Activated CD4-positive, alpha-beta T cell treated with anti-CD3 and anti-CD28 coated beads, Interleukin-2, amount 10 ng/mL, durations not matched to agents 24 days and 14 days (primary cell): ENCODE measurements around the gene PGAP3. TPM values are rescaled to one million over a fixed set of nuclear protein-coding genes. Genes with fewer than 3 reads are reported as not detected.

Source experiments
- DNase-seq: peaks from one replicate; pipeline ENCODE4 v3.0.0; 2022
- H3K27ac Mint-ChIP-seq: one replicate; pipeline ENCODE4 v1.8.0; 2022; ENCODE audit warnings: mild to moderate bottlenecking, mixed read lengths
- H3K27me3 Mint-ChIP-seq: one replicate; pipeline ENCODE4 v1.8.0; 2022; ENCODE audit warnings: mixed read lengths
- H3K36me3 Mint-ChIP-seq: one replicate; pipeline ENCODE4 v1.8.0; 2022; ENCODE audit warnings: low read depth, mild to moderate bottlenecking, mixed read lengths
- H3K4me1 Mint-ChIP-seq: one replicate; pipeline ENCODE4 v1.8.0; 2021; ENCODE audit warnings: mixed read lengths
- H3K4me3 Mint-ChIP-seq: one replicate; pipeline ENCODE4 v1.8.0; 2022; ENCODE audit warnings: mild to moderate bottlenecking, moderate library complexity, mixed read lengths
- H3K9me3 Mint-ChIP-seq: one replicate; pipeline ENCODE4 v1.8.0; 2021; ENCODE audit warnings: mixed read lengths
- intact Hi-C: fragments of 100-400 bp; cut with micrococcal nuclease; formaldehyde crosslinking; loops from one replicate; pipeline ENCODE4 v1.15.1; 2023
- total RNA-seq: library from RNA; stranded (reverse); gene quantifications from 2 replicates; pipeline ENCODE4 v1.2.3, GENCODE V29; 2022

Gene PGAP3
- total RNA-seq, 1 donor from 2014 or later, result 13.5 TPM

DNA sequence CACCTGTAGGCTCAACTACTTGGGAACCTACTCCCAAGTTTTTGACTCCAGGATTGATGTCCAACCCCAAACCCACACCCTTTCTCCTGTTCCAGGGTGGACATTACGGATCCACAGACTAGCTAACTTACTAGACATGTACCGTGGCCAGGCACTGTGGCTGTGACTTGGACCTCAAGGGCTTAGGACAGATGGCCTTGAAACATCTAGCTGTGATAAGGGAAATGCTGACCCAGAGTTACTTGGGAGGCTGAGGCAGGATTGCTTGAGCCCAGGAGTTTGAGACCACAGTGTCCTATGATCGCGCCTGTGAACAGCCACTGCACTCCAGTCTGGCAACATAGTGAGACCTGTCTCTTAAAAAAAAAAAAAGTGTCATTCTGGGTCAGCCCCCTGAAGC, 46.8 kb downstream of the PGAP3 start:
- intact Hi-C loops, result no loop called here
- Mint-ChIP-seq H3K4me1 (peaks cover 51% of the 10 kb centered on the region), H3K36me3 (peaks cover 3% of the 10 kb centered on the region), H3K27me3 (no peaks in the 10 kb centered on the region), H3K27ac (no peak overlapping the region), H3K4me3 (no peak overlapping the region), H3K9me3 (no peaks in the 10 kb centered on the region)
- no peak for DNase-seq

GRCh38 chr17:39640591-39641031, 47.2 kb downstream of the PGAP3 start:
- Mint-ChIP-seq H3K36me3 (peaks cover 3% of the 10 kb centered on the region), H3K9me3 (no peaks in the 10 kb centered on the region), H3K4me1 (peaks cover 53% of the 10 kb centered on the region), H3K4me3 (no peak overlapping the region), H3K27me3 (no peaks in the 10 kb centered on the region), H3K27ac (no peak overlapping the region)
- intact Hi-C loops, result no loop called here
- DNase-seq, result no peak

DNA sequence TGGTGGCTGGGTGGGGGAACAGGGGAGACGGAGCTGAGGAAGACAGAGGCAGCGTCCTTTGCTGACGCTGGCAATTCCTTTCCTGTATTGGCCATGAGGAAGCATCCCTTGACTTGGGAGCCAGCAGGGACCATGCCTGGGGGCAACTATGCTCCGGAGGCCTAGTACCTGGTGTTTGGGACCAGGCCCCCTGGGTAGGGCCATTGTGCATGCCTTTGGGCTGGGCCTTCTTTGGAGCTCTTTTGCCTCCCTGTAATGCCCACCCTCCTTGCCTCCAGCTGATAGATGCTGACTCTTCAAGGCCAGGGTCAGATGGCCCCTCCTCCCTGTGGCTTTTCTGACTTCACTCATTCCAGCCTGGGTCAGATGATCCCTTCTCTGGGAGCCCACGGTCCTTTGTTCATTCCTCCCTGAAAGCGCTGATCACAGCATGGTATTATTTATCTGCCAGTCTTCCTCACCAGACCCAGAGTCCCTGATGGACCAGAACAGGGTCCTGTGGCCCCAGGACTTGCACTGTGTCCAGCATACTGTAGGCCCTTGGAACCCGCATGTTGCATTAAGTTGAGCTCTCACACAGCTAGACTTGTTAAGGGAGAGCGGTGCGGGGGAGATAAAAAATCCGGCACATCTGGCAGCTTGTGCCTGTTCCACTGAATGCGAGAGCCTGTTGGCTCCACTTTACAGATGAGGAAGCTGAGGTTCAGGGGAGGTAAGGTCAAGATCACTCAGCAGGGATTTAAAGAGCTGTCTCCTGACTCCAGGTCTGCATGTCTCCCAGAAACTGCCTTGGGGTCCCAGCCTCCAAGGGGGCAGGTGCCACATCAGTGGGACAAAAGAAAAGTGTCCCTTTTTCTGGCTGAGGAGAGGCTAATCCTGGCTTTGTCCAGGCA, 48.0 kb downstream of the PGAP3 start:
- peaks cover 3% of the 10 kb centered on the region for H3K36me3 Mint-ChIP-seq
- peaks cover 50% of the 10 kb centered on the region for H3K4me1 Mint-ChIP-seq
- DNase-seq, result no peak
- intact Hi-C loops, result loop anchor here (5.0 kb wide), 1 partner anchor 287 kb away; the partner anchor contains the start of genes LRRC3C and ORMDL3
- no peaks in the 10 kb centered on the region for H3K27me3 Mint-ChIP-seq
- no peaks in the 10 kb centered on the region for H3K9me3 Mint-ChIP-seq
- no peak overlapping the region for H3K27ac Mint-ChIP-seq
- H3K4me3 Mint-ChIP-seq, result peak overlapping the region; percentile 39

- intact Hi-C loops, result loop anchor here (5.0 kb wide), 1 partner anchor 288 kb away; the partner anchor contains the start of genes LRRC3C and ORMDL3
- H3K4me1 Mint-ChIP-seq, result peaks cover 50% of the 10 kb centered on the region
- H3K9me3 Mint-ChIP-seq, result no peaks in the 10 kb centered on the region
- H3K36me3 Mint-ChIP-seq, result peaks cover 3% of the 10 kb centered on the region
- H3K4me3 Mint-ChIP-seq, result peak overlapping the region; percentile 39
- H3K27ac Mint-ChIP-seq, result no peak overlapping the region
- DNase-seq, result no peak
- no peaks in the 10 kb centered on the region for H3K27me3 Mint-ChIP-seq
These were observed 48.8 kb downstream of the PGAP3 start for GRCh38 chr17:39639043-39639442.

- Mint-ChIP-seq H3K36me3 (peaks cover 3% of the 10 kb centered on the region), H3K27ac (no peak overlapping the region), H3K4me1 (peaks cover 45% of the 10 kb centered on the region), H3K4me3 (peak overlapping the region; percentile 90), H3K9me3 (no peaks in the 10 kb centered on the region), H3K27me3 (no peaks in the 10 kb centered on the region)
- no peak for DNase-seq
- intact Hi-C loops, result loop anchor here (5.0 kb wide), 1 partner anchor 289 kb away; the partner anchor contains the start of genes LRRC3C and ORMDL3
These were observed 49.5 kb downstream of the PGAP3 start for GRCh38 chr17:39638317-39638716.

DNA sequence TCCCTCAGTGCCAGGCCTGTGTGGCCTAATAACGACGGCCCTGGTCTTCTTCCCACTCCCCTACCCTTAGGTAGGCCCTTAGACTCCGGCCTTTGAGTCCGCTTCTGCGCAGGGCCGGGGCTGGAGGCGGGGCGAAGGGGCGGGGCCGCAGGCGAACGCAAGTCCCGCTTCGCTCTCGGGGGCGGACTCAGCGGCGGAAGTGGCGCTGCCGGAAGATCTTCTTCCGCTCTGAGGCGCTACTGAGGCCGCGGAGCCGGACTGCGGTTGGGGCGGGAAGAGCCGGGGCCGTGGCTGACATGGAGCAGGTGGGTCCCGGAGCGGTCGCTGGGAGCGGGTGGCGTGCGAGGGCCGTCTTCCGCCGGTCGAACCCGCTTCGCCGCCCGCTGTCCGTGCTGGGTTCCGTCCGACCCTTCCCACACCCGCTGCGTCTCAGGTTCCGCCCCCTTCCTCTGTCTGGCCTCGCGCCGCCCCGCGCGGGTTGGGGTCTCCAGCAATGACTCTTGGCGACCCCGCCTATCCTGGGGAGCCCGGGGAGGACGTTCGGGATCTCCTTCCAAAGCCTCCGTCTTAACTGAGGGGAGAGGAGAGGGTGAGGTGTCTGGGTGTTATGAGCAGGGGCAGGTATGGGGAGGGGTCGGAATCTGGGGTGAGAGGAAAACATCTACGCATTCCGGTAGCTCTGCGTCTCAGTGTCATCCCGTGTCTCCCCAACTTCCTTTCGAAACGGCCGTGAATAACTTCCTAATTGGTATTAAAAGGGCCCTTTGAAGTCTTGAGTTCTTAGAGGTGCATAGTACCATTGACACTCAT, 50.7 kb downstream of the PGAP3 start, which contains the start of gene STARD3:
Gene STARD3, plus strand, starts transcription at position 218 of the 810 bp plus-strand sequence. CDS start 16,388 bp downstream, outside the sequence.
- DNase-seq, result peak; percentile 97
- no peaks in the 10 kb centered on the region for H3K27me3 Mint-ChIP-seq
- peaks cover 3% of the 10 kb centered on the region for H3K36me3 Mint-ChIP-seq
- peaks cover 35% of the 10 kb centered on the region for H3K4me1 Mint-ChIP-seq
- intact Hi-C loops, result loop anchor here (1.0 to 5.0 kb wide), 4 partner anchors 50 to 290 kb away; partner anchors contain the start of genes LRRC3C, MIEN1 and ORMDL3
- no peaks in the 10 kb centered on the region for H3K9me3 Mint-ChIP-seq
- H3K4me3 Mint-ChIP-seq, result peak within 1 kb of the TSS; percentile 90
- H3K27ac Mint-ChIP-seq, result peak within 1 kb of the TSS; percentile 79

- H3K4me3 Mint-ChIP-seq, result peak overlapping the region; percentile 90
- H3K4me1 Mint-ChIP-seq, result peaks cover 37% of the 10 kb centered on the region
- intact Hi-C loops, result loop anchor here (2.0 to 5.0 kb wide), 2 partner anchors 50 to 291 kb away; partner anchors contain the start of genes LRRC3C and ORMDL3
- H3K36me3 Mint-ChIP-seq, result peaks cover 3% of the 10 kb centered on the region
- H3K27ac Mint-ChIP-seq, result peak overlapping the region; percentile 79
- no peak for DNase-seq
- no peaks in the 10 kb centered on the region for H3K9me3 Mint-ChIP-seq
- H3K27me3 Mint-ChIP-seq, result peaks cover 5% of the 10 kb centered on the region
These were observed 51.3 kb downstream of the PGAP3 start for GRCh38 chr17:39636587-39636926.

DNA sequence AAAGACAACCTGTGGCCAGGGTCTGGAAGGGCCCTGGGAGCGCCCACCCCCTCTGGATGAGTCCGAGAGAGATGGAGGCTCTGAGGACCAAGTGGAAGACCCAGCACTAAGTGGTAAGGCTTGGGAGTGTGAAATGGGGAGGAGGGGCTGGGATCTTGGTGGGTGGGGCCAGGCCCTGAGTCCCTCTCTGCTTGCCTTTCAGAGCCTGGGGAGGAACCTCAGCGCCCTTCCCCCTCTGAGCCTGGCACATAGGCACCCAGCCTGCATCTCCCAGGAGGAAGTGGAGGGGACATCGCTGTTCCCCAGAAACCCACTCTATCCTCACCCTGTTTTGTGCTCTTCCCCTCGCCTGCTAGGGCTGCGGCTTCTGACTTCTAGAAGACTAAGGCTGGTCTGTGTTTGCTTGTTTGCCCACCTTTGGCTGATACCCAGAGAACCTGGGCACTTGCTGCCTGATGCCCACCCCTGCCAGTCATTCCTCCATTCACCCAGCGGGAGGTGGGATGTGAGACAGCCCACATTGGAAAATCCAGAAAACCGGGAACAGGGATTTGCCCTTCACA, 52.2 kb downstream of the PGAP3 start:
- Mint-ChIP-seq H3K4me3 (peak overlapping the region; percentile 90), H3K27ac (peak overlapping the region; percentile 39), H3K36me3 (peaks cover 3% of the 10 kb centered on the region), H3K27me3 (peaks cover 12% of the 10 kb centered on the region), H3K9me3 (no peaks in the 10 kb centered on the region), H3K4me1 (peaks cover 40% of the 10 kb centered on the region)
- intact Hi-C loops, result loop anchor here (2.0 to 5.0 kb wide), 2 partner anchors 51 to 292 kb away; partner anchors contain the start of genes LRRC3C and ORMDL3
- DNase-seq, result no peak

DNA sequence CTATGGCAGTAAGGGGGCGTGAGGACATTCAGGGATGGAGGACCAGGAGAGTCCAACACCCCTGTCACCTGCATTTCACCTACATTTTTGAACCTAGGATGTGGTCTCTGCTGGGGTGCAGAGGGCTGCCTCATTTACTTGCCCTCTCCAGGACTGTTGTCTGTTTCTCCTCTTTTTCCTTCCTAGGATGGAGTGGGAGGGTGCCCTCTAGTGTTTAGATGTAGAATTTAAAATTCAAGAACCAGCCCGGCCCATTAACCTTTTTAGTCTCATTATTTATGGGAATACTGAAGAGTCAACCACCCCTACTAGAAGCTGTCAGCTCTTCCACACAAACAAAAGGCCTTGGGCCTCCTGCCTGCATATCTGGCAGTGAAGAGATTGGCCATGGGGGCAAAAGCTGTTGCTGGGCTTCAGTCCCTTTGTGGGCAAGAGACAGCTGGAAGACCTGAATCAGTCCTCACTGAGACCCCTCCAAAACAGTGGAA, 53.4 kb downstream of the PGAP3 start:
- H3K9me3 Mint-ChIP-seq, result no peaks in the 10 kb centered on the region
- intact Hi-C loops, result loop anchor here (1.0 kb wide), 1 partner anchor 12 kb away; no protein-coding TSS in a partner anchor
- H3K36me3 Mint-ChIP-seq, result peaks cover 1% of the 10 kb centered on the region
- no peak overlapping the region for H3K27ac Mint-ChIP-seq
- DNase-seq, result peak; percentile 79
- H3K4me1 Mint-ChIP-seq, result peaks cover 33% of the 10 kb centered on the region
- H3K4me3 Mint-ChIP-seq, result no peak overlapping the region
- H3K27me3 Mint-ChIP-seq, result peaks cover 15% of the 10 kb centered on the region

GRCh38 chr17:39633570-39634183, 54.2 kb downstream of the PGAP3 start:
- H3K27ac Mint-ChIP-seq, result no peak overlapping the region
- peaks cover 26% of the 10 kb centered on the region for H3K4me1 Mint-ChIP-seq
- no peak overlapping the region for H3K4me3 Mint-ChIP-seq
- no peaks in the 10 kb centered on the region for H3K36me3 Mint-ChIP-seq
- peaks cover 16% of the 10 kb centered on the region for H3K27me3 Mint-ChIP-seq
- H3K9me3 Mint-ChIP-seq, result no peaks in the 10 kb centered on the region
- DNase-seq, result no peak
- intact Hi-C loops, result loop anchor here (1.0 kb wide), 1 partner anchor 11 kb away; no protein-coding TSS in a partner anchor

- H3K27me3 Mint-ChIP-seq, result peaks cover 25% of the 10 kb centered on the region
- DNase-seq, result no peak
- peaks cover 15% of the 10 kb centered on the region for H3K4me1 Mint-ChIP-seq
- intact Hi-C loops, result no loop called here
- no peaks in the 10 kb centered on the region for H3K9me3 Mint-ChIP-seq
- H3K36me3 Mint-ChIP-seq, result no peaks in the 10 kb centered on the region
- H3K4me3 Mint-ChIP-seq, result no peak overlapping the region
- H3K27ac Mint-ChIP-seq, result no peak overlapping the region
These were observed 55.5 kb downstream of the PGAP3 start for GRCh38 chr17:39632153-39632941.

- no peaks in the 10 kb centered on the region for H3K9me3 Mint-ChIP-seq
- H3K36me3 Mint-ChIP-seq, result no peaks in the 10 kb centered on the region
- H3K4me3 Mint-ChIP-seq, result no peak overlapping the region
- no peak for DNase-seq
- intact Hi-C loops, result no loop called here
- H3K27ac Mint-ChIP-seq, result no peak overlapping the region
- H3K4me1 Mint-ChIP-seq, result peaks cover 15% of the 10 kb centered on the region
- H3K27me3 Mint-ChIP-seq, result peaks cover 31% of the 10 kb centered on the region
These were observed 56.5 kb downstream of the PGAP3 start for GRCh38 chr17:39631403-39631802.
